ENCODE data around the gene TNFRSF19. TPM values are rescaled to one million over a fixed set of nuclear protein-coding genes. Genes with fewer than 3 reads are reported as not detected.

TNFRSF19 gene
- total and polyA plus RNA-seq, 2 of the 4 experiments (the other 2 are of a cell fraction): 18.6 to 26.3 TPM

DNA sequence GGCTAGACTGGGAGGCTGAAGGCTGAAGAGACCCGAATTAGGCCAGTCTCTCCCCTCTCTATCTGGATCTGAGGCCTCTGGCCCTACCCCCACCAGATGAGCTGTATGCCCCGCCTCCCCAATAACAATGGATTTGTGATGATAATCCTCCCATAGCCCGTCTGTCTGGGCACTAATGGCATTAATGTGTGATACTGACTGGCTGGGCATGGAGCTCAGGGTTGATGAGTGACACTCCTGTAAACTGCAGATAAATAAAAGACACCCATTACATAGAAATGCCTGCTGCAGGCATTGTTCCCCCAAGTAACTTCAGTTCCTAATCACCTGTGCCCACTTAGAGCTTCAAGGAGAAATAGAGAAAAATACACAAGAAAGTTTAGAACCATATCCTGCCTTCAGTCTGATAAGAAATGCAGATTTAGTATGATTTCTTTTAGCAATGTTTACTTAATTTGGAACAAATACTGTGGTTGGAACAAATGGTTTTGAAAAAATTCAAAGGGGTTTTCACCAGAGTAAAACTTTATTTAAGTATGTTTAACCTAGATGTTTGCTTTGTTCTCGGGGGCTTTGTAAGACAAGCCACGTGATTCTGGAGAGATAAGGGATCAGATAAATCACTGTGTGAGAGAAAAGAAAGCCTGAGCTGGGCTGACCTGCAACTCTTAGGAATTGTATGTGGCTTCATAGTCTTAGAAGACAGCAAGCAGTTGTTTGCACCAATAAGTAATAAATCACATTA lies 60.3 kb downstream of the TNFRSF19 start:
- no peaks in the 10 kb centered on the region for H3K27me3 ChIP-seq (ENCODE audit: control insufficient read depth, insufficient read depth, low read length)
- no peaks in the 10 kb centered on the region for H3K9me3 ChIP-seq (ENCODE audit: control insufficient read depth, insufficient read depth, low read length)
- H3K4me1 ChIP-seq (ENCODE audit: control insufficient read depth, insufficient read depth, low read length): peaks cover 15% of the 10 kb centered on the region
- no peak overlapping the region for H3K14ac ChIP-seq (replicated peaks; ENCODE audit: low read depth, low read length)
- TF ChIP-seq RAD21 (IDR thresholded peaks at IDR 0.05; ENCODE audit: low read length): no peak
- no peak for TF ChIP-seq MAZ (IDR thresholded peaks at IDR 0.05; ENCODE audit: borderline replicate concordance, low read depth, low read length)
- TF ChIP-seq MXI1 (IDR thresholded peaks at IDR 0.05; ENCODE audit: borderline replicate concordance, low read depth, low read length): no peak
- TF ChIP-seq FOS (IDR thresholded peaks at IDR 0.05; ENCODE audit: low read depth, low read length): no peak
- no peak for TF ChIP-seq NFE2L2 (IDR thresholded peaks at IDR 0.05; ENCODE audit: low read depth, low read length)
- TF ChIP-seq CHD1 (IDR thresholded peaks at IDR 0.05; ENCODE audit: low read depth, low read length): no peak
- no peak for TF ChIP-seq SMC3 (IDR thresholded peaks at IDR 0.05; ENCODE audit: low read depth, low read length)
- TF ChIP-seq, protein P1, sequence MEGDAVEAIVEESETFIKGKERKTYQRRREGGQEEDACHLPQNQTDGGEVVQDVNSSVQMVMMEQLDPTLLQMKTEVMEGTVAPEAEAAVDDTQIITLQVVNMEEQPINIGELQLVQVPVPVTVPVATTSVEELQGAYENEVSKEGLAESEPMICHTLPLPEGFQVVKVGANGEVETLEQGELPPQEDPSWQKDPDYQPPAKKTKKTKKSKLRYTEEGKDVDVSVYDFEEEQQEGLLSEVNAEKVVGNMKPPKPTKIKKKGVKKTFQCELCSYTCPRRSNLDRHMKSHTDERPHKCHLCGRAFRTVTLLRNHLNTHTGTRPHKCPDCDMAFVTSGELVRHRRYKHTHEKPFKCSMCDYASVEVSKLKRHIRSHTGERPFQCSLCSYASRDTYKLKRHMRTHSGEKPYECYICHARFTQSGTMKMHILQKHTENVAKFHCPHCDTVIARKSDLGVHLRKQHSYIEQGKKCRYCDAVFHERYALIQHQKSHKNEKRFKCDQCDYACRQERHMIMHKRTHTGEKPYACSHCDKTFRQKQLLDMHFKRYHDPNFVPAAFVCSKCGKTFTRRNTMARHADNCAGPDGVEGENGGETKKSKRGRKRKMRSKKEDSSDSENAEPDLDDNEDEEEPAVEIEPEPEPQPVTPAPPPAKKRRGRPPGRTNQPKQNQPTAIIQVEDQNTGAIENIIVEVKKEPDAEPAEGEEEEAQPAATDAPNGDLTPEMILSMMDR (conservative IDR thresholded peaks at IDR 0.05; ENCODE audit: low read depth, low read length): no peak
- TF ChIP-seq, protein P2, sequence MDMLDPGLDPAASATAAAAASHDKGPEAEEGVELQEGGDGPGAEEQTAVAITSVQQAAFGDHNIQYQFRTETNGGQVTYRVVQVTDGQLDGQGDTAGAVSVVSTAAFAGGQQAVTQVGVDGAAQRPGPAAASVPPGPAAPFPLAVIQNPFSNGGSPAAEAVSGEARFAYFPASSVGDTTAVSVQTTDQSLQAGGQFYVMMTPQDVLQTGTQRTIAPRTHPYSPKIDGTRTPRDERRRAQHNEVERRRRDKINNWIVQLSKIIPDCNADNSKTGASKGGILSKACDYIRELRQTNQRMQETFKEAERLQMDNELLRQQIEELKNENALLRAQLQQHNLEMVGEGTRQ (IDR thresholded peaks at IDR 0.05; ENCODE audit: low read depth, low read length): no peak
- no peak for TF ChIP-seq RFX5 (IDR thresholded peaks at IDR 0.05; ENCODE audit: low read depth, low read length)
- no peak for TF ChIP-seq CEBPB (IDR thresholded peaks at IDR 0.05; ENCODE audit: low read depth, low read length)
- TF ChIP-seq POLR2A (IDR thresholded peaks at IDR 0.05; ENCODE audit: low read depth, low read length): no peak
- no peak for TF ChIP-seq RCOR1 (IDR thresholded peaks at IDR 0.05; ENCODE audit: insufficient replicate concordance, low read length)
- DNase-seq (no peak), ATAC-seq (ENCODE audit: low read depth) (no peak)
- POLR2A ChIA-PET (ENCODE audit: unreplicated experiment): interaction anchor here (0.7 kb wide), 1 partner anchor 243 kb away, joined by 19 read pairs; no protein-coding TSS in a partner anchor
- peaks cover 4 to 16% of the 10 kb centered on the region in 2 experiments; a peak in 3 of 4 replicates for H3K79me1 ChIP-seq (ENCODE audit: low read depth in 1 of 2, low read length in 2 of 2)
- H3K4me2 ChIP-seq (ENCODE audit: low read depth, low read length): no peak overlapping the region
- H4K8ac ChIP-seq (ENCODE audit: low read depth in 2 of 2, low read length in 2 of 2): no peak overlapping the region
- H3K36me3 ChIP-seq (ENCODE audit: control insufficient read depth, insufficient read depth, low read length): peaks cover 48% of the 10 kb centered on the region
- H2BK15ac ChIP-seq (ENCODE audit: low read depth, low read length): no peak overlapping the region
- H3K18ac ChIP-seq (ENCODE audit: low read depth, low read length): no peak overlapping the region; the same call in 1 of the 2 replicates
- H2BK20ac ChIP-seq (ENCODE audit: low read depth, low read length): no peak overlapping the region
- H2BK5ac ChIP-seq (ENCODE audit: low read depth, low read length, poor library complexity, severe bottlenecking): no peak overlapping the region
- H3K4ac ChIP-seq (ENCODE audit: low read depth, low read length): no peak overlapping the region
- CTCF ChIA-PET: no interaction called here
- H3K4me3 ChIP-seq (ENCODE audit: insufficient read depth, low read depth, low read length): no peak overlapping the region
- H4K91ac ChIP-seq (ENCODE audit: insufficient read depth, low read depth, low read length): no peak overlapping the region
- intact Hi-C loops (cut with micrococcal nuclease): no loop called here
- H4K5ac ChIP-seq (ENCODE audit: low read depth, low read length): no peak overlapping the region
- no peak overlapping the region for H2AK9ac ChIP-seq (replicated peaks; ENCODE audit: low read depth, low read length, poor library complexity)
- H4K20me1 ChIP-seq (ENCODE audit: insufficient read depth, low read length): no peaks in the 10 kb centered on the region
- H2AFZ ChIP-seq (replicated peaks; ENCODE audit: low read length, poor library complexity): no peak overlapping the region
- H2BK120ac ChIP-seq (ENCODE audit: low read depth, low read length): no peak overlapping the region
- no TSS peak for BruUV-seq (replicated peaks)
- dilution Hi-C loops (cut with HindIII; ENCODE audit: low sequenced_read_pairs, unreplicated experiment): no loop called here
- no peak overlapping the region for H3K56ac ChIP-seq (ENCODE audit: extremely low read depth, insufficient read depth, low read length)
- no peak overlapping the region for H3K23ac ChIP-seq (ENCODE audit: low read depth, low read length)
- H3K9ac ChIP-seq (ENCODE audit: low read depth, low read length): no peak overlapping the region
- no peak overlapping the region for H2AK5ac ChIP-seq (ENCODE audit: low read depth, low read length)
- H3K9me1 ChIP-seq (ENCODE audit: insufficient read depth, low read length): peaks cover 5% of the 10 kb centered on the region
- in situ Hi-C loops (cut with MboI; ENCODE audit: low sequenced_read_pairs): no loop called here
- 45% methylated on average over 2 of the region's 5 CpGs; no CpG with 5 or more reads in 1 of the 2 experiments for WGBS, 2 experiments (ENCODE audit: extremely low coverage in 2 of 2, insufficient read length in 1 of 2)
- no peak overlapping the region for H3K27ac ChIP-seq (ENCODE audit: insufficient read depth, low read length)

Data from IMR-90 (cell line).